ENCODE measurements around the gene IL18.
A peak's percentile ranks its signal among the peaks of the same experiment; 100 is the strongest.

IL18 gene

GRCh38 chr11:112115386-112115785 lies 48.5 kb downstream of the IL18 start:
- ChIA-PET CTCF (interaction anchor here (0.6 kb wide), 1 partner anchor 914 kb away, joined by 4 read pairs; no protein-coding TSS in a partner anchor), POLR2A (ENCODE audit: low non-redundant PET) (no interaction called here)
- TF ChIP-seq CTCF (conservative IDR thresholded peaks at IDR 0.05; ENCODE audit: low read depth): no peak

GRCh38 chr11:112114460-112114859 lies 49.4 kb downstream of the IL18 start:
- DNase-seq (ENCODE audit: low spot score): no peak
- no peak overlapping the region for H3K27ac ChIP-seq
- ChIA-PET CTCF (interaction anchor here (0.6 to 2.3 kb wide), 6 partner anchors 8 to 1021 kb away, joined by 4 to 13 read pairs (median 8); partner anchors contain the start of gene BCO2), POLR2A (ENCODE audit: low non-redundant PET) (no interaction called here)
- no peak for TF ChIP-seq CTCF (conservative IDR thresholded peaks at IDR 0.05; ENCODE audit: low read depth)

More at GRCh38 chr11:112115386-112115785, 48.5 kb downstream of the IL18 start:
- no peak for DNase-seq (ENCODE audit: low spot score)
- no peak overlapping the region for H3K27ac ChIP-seq

- ChIA-PET POLR2A (ENCODE audit: low non-redundant PET) (no interaction called here), CTCF (interaction anchor here (0.5 to 2.3 kb wide), 16 partner anchors 8 to 1500 kb away, joined by 3 to 13 read pairs (median 5); partner anchors contain the start of gene BCO2)
- peak; percentile 48 for DNase-seq (ENCODE audit: low spot score)
- peak; percentile 45 for TF ChIP-seq CTCF (conservative IDR thresholded peaks at IDR 0.05; ENCODE audit: low read depth)
- no peak overlapping the region for H3K27ac ChIP-seq
Observed at GRCh38 chr11:112113539-112114457, 50.1 kb downstream of the IL18 start.

- ChIA-PET POLR2A (ENCODE audit: low non-redundant PET) (no interaction called here), CTCF (interaction anchor here (0.7 kb wide), 1 partner anchor 756 kb away, joined by 3 read pairs; no protein-coding TSS in a partner anchor)
- DNase-seq (ENCODE audit: low spot score): peak; percentile 53
- no peak for TF ChIP-seq CTCF (conservative IDR thresholded peaks at IDR 0.05; ENCODE audit: low read depth)
- no peak overlapping the region for H3K27ac ChIP-seq
Observed at GRCh38 chr11:112106070-112106469, 57.8 kb downstream of the IL18 start.

GRCh38 chr11:112103446-112103845 lies 60.4 kb downstream of the IL18 start:
- CTCF ChIA-PET: interaction anchor here (0.7 kb wide), 1 partner anchor 119 kb away, joined by 3 read pairs; no protein-coding TSS in a partner anchor
- TF ChIP-seq CTCF (conservative IDR thresholded peaks at IDR 0.05; ENCODE audit: low read depth): no peak
- no peak overlapping the region for H3K27ac ChIP-seq
- POLR2A ChIA-PET (ENCODE audit: low non-redundant PET): no interaction called here
- no peak for DNase-seq (ENCODE audit: low spot score)

GRCh38 chr11:112100462-112100861 lies 63.4 kb downstream of the IL18 start:
- no peak overlapping the region for H3K27ac ChIP-seq
- CTCF ChIA-PET: interaction anchor here (0.5 kb wide), 1 partner anchor 180 kb away, joined by 3 read pairs; no protein-coding TSS in a partner anchor
- TF ChIP-seq CTCF (conservative IDR thresholded peaks at IDR 0.05; ENCODE audit: low read depth): no peak
- DNase-seq (ENCODE audit: low spot score): no peak
- POLR2A ChIA-PET (ENCODE audit: low non-redundant PET): no interaction called here

Data from RWPE1 (cell line).